DMS 273 (cell line): ENCODE data around the gene HSF2BP.
"Not testable (repeated sequence)": the region's sequence is repeated elsewhere in the genome, so short reads cannot be mapped to it uniquely, and the experiment has no call there.

Source experiments
- DNase-seq: peaks from one replicate; lab custom pipeline; 2025; ENCODE audit not compliant: unreplicated experiment; lab: John Stamatoyannopoulos, UW

The HSF2BP gene

DNA sequence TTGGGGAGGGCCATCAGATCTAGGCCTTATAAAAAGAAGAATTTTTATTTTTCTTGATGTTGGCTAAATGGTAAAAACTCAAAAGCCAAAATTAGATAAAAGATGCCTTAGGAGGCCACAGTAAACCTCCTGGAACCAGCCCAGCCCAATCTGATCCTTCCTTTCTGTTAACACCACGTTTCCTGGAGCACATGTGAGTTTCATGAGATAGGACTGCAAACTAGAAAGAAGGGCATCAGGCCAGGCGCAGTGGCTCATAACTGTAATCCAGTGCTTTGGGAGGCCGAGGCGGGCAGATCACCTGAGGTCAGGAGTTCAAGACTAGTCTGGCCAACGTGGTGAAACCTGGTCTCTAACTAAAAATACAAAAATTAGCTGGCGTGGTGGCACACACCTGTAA is 6.7 kb downstream of the HSF2BP start:
- no peak for DNase-seq

DNA sequence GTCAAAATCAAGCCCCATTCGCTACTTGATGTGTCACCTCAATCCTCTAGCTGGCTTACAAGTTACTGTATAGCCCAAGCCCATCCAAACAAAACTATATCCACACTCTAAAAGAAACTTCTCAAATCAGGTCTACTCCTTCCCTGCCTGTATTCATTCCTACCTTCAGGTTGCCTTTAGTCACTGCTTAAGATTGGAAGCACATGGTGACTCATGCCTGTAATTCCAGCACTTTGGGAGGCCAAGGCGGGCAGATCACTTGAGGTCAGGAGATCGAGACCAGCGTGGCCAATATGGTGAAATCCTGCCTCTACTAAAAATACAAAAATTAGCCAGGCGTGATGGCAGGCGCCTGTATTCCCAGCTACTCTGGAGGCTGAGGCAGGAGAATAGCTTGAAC is 7.4 kb downstream of the HSF2BP start:
- DNase-seq, result not testable (repeated sequence)

DNA sequence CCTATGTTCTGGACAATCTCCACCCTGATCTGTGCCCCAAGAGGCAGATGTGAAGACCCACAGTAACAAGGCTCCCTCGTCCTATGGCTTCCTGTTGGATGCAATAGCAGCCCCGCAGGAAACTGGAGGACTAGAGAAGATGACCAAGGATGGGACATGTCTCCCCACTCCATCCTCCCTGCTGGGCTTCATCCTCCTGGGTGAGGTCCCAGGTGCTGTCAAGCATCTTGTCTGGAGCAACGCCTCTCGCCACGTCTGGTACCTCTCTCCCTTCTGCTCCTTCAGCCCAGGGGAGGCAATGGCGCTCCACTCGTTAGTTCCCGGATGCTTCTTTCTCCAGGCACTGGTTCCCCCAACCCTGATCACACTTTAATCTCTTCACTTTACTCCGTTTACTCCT is 11.1 kb downstream of the HSF2BP start:
- no peak for DNase-seq

DNA sequence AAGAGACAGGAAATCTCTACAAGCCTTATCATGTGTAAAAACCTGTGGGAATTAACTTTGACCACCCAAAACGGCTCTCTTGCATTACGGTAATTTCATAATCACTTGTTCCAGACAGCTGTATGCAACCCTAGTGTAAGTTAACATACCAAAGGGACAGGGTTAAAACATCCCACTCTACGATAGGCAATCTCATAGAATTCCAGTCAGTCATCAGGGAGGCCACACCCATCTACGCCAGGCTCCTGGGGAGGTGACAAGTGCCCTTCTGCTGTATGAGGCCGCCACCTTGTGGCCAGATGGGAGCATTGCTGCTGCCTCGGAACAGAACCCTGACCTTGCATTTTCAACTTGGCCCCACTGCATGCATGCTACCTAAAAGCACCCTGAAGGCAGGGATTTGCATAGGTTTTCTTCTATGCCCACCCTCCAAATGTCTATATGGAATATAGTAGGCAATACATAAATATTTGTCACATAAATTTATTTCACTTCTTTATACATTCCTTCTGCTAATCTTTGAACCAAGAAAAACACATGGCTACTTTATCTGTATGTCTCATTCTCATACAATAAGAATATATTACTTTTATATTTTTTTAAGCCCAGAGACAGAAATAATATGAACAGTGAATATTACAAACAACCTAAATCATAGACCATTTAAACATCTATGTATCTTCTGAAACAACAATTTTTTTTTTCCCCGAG is 12.6 kb downstream of the HSF2BP start:
- peak; percentile 94 for DNase-seq

DNA sequence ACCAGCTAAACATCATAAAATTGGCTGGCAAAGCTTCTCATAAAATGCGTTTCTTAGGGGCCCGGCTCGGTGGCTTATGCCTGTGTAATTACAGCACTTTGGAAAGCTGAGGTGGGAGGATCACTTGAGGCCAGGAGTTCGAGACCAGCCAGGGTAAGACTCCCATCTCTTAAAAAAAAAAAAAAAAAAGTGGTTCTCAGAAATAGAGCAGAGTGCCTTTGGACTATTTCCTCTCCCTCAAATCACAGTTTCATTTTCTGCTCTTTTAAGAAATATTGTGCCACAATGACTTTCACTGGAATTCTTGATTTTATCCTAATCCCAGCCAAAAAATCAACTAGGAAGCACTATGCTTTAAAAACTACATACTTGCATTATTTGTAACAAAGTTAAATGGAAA is 13.3 kb downstream of the HSF2BP start:
- no peak for DNase-seq

DNA sequence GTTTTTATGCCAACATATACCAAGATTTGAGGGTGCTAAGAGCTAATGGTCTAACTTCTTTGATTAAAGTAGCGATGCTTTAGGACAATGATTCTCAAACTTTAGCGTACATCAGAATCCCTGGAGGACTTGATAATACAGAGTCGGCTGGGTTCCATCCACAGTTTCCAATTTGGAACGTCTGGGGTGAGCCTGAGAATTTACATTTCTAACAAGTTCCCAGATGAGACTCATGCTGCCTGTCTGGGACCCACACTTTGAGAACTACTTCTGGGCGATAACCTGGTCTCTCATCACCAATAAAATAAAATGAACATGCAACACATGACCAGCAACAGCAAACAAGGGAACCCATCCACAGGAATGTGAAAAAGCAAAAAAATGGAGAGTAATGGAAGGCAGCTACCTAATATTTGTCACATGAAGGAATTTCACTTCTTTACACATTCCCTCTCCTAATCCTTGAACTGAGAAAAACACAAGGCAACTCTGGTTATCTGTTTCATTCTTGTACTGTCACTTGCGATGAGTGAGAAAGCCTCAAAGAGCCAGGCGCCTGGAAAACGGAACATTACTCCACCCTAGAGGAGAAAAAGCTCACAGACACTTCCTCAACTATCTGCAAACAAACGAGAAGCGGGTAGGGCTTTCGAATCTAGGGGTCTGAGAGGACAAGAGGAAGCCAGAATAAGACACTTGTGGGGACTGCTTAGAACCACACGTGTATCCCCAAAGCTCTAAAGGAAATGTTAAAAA is 14.0 kb downstream of the HSF2BP start:
- peak; percentile 64 for DNase-seq

DNA sequence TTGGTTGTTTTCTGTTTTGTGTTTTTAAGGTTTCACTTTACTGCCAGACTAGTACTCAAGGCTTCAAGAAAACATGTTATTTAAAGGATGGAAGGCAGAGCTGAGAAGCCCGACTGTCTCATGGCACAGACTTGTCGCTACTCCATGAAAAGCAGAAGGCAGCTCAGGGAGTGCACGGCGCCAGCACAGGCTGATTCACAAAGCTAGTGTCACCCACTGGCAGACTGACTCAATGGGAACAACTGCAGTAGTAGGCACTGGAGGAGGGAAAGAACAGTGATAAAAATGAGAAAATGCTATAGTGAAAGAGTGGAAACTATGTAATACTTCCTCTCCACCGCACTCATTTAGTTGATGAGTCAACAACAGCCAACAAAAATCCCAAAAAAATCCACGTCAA is 14.7 kb downstream of the HSF2BP start:
- DNase-seq, result no peak

DNA sequence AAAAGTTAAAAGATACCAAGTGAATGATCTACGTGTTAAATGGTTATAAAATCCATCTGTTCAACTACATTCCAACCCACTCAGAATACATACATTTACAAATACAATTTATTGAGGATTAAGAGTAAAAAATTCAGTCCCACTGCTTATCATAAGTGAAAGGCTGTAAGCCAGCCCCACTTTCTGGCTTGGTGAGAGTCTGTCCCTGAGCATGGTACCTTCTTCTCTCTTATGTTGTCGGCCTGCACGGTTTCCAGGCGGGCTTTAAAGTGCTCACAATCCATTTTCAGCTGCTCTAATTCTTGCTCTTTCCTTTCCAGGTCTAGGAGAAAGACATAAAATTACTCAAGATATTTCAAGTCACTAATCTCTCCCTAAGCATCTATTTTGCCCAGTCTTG is 15.2 kb downstream of the HSF2BP start:
- no peak for DNase-seq

DNA sequence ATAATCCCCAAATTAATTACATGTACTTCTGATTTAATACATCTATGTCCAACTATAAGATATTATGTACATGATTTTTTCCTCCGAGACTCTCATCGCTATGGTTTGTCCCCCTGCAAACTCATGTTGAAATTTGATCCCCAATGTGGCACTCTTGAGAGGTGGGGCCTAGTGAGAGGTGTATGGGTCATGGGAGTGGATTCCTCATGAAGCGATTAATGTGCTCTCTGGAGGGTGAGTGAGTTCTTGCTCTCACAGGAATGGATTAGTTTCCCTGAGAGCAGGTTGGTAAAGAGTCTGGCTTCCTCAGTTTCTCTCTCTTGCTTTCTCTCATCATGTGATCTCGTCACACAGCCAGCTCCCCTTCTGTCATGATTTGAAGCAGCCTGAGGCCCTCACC is 16.1 kb downstream of the HSF2BP start:
- DNase-seq, result no peak

DNA sequence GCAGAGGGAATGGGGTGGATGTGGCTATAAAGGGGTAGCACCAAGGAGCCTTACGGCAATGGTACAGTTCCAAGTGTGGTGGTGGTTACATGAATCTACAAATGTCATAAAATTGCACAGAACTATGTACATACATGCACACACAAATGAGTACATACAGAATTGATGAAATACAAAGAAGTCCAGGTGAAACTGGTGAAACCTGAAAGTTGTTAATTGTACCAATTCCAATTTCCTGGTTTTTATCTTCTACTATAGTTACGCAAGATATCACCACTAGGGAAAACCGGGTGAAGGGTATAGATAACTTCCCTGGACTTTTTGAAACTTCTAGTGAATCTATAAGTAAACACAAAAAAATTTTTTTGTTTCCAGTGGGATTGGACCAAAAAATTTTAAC is 18.9 kb downstream of the HSF2BP start:
- no peak for DNase-seq

DNA sequence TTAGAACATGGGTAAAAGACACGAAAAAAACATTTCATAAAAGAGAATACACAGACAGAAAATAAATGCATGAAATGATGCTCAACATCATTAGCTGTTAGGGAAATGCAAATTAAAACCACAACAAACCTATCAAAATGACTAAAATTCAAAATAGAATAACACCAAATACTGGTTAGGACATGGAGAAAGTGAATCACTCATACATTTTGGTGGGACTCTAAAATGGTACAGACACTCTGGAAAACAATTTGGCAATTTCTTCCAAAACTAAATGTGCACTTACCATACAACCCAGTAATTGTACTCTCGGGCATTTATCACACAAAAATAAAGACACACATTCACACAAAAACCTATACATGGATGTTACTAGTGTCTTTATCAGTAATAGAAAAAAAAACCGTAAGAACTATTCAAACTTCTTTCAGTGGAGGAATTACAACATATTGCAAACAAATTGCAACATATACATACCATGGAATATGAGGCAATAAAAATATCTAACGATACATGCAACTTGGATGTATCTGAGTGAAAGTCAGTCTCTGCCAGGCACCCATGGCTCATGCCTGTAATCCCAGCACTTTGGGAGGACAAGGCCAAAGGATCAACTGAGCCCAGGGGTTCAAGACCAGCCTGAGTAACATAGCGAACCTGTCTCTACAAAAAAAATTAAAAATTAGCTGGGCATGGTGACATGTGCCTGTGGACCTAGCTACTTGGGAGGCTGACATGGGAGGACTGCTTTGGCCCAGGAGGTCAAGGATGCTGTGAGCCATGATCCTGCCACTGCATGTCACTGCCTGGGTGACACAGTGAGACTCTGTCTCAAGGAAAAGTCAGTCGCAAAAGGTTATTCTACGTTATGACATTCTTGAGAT is 19.6 kb downstream of the HSF2BP start:
- no peak for DNase-seq

DNA sequence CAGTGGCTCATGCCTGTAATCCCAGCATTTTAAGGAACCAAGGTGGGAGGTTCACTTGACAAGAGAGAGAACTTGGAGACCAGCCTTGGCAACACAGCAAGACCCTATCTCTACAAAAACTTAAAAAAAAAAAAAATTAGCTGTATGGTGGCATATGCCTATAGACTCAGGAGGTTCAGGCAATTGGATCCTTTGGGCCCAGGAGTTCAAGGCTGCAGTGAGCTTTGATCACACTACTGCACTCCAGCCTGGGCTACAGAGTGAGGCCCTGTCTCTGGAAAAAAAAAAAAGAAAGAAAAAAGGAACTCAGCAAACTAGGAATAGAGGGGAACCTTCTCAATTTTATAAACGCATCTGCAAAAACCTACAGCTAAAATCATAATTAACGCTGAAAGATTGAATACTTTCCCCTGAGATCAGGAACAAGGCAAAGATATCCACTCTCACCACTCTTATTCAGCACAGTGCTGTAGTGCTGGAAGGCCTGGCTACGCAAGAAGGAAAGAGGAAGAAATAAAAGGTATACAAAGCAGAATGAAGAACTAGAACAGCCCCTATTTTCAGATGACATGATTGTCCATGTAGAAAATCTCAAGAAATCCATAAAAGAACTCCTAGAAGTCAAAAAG is 21.6 kb downstream of the HSF2BP start:
- DNase-seq, result no peak

DNA sequence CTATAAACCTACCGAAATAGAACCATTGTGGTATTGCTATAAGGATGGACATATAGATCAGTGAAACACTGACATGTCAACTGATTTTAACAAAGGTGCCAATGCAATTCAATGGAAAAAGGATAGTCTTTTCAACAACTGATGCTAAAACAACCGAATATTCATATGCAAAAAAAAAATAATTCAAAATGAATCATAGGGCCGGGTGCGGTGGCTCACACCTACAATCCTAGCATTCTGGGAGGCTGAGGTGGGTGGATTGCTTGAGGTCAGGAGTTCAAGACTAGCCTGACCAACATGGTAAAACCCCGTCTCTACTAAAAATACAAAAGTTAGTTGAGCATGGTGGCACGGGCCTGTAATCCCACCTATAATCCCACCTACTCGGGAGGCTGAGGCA is 23.9 kb downstream of the HSF2BP start:
- DNase-seq, result no peak

DNA sequence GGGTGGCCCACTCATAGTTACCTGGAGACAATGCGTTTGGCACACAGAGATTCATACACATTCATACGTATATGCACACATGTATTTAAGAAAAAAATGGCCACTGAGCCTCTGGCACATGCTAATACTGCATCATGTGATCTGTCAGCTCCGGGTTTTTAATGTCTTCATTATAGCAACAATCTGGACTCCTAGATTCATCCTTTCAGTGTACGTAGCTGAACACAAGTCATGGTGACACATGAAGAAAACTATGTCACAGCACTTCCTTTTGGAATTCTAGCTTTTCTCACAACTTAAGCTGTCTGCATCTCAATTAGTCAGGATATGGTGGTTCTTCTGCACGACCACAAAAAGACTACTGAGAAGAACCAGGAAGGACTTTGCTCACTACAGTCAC is 24.7 kb downstream of the HSF2BP start:
- DNase-seq, result no peak

DNA sequence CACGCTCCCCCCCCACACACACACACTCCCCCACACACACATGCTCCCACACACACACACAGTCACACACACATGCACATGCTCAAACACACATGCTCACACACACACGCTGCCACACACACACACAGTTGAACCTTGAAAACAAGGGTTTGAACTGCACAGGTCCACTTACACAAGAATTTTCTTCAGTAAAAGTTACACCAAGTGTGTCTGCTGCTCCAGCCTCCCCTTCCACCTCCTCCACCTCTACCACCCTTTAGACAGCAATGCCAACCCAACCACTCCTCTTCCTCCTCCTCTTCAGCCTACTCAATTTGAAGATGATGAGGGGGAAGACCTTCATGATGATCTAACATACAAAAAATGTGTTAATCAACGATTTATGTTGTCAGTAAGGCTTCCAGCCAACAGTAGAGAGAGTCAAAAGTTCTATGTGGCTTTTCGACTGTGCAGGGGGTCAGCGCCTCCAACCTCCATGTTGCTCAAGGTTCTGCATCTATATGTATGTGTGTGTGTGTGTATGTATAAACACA is 26.8 kb downstream of the HSF2BP start:
- no peak for DNase-seq

DNA sequence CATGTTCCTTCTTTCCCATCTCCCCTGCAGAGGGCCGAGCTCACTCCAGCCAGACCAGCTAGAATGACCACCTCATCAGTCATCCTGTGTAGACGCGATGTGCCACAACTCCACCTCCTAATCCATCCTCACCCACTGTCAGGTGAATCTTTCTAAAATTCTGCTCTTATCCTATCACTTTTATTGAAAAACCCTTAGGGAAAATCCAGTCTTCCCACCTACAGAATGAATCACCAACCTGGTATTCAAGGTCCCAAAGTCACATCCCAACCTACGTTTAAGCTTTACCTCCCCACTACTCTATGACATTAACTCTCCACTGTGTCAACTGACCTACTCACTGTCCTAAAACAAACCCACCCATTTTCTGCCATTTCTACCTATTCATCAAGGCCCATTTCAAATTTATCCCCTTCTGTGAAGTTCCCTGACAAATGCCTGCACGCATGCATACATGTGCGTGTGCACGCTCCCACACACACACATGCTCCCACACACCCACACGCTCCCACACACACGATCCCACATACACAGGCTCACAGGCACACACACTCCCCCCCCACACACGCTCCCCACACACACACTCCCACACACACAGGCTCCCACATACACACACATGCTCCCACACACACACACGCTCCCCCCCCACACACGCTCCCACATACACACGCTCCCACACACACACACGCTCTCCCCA is 27.7 kb downstream of the HSF2BP start:
- no peak for DNase-seq

DNA sequence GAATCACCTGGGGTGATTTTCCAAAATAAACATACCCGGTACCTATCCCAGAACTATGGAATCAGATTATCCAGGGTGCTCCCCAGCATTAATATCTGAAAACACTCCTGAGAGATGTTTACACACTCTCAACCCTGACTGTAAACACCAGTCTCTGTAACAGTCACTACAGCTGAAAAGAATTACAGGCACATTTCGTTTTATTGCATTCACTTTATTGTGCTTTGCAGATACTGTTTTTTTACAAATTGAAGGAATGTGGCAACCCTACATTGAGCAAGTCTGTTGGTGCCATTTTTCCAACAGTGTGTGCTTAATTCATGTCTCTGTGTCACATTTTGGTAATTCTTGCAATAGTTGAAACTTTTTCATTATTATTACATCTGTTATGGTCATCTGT is 31.8 kb downstream of the HSF2BP start:
- DNase-seq, result no peak

DNA sequence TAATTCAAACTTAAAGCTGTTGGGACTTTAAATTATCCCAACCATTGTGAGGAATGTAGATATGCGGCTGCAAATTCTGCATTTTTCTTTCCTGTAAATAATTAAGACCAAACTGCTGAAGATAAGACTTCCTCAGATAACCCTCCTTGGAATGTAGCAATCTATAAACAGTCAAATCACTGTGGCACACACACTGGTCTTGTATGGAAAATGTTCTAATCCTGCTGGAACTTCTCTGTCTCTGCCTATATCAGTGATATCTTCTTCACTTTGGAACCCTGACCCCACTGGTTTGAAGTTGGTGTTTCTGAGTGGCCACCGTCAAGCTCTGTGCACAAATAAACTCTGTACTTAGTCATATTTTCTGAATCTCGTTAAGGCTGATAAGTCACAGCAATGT is 32.9 kb downstream of the HSF2BP start:
- no peak for DNase-seq

DNA sequence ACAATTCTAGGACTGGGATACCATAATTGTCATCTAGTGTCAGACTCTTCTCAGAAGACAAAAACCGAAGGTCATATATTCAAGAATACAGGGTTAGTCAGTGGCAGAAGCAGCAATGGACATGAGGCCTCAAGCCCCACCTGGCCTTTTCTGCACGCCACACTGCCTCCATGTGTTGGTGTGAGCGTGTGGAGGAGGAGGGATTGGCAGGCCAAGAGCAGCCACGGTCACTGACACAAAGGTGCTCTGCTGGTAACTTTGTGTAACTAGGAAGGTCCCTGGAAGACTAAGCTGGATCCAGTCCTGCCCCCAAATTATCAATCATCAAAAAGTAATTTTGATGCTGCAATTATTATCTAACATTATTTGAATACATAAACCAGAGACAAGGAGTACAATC is 34.9 kb downstream of the HSF2BP start:
- DNase-seq, result no peak

DNA sequence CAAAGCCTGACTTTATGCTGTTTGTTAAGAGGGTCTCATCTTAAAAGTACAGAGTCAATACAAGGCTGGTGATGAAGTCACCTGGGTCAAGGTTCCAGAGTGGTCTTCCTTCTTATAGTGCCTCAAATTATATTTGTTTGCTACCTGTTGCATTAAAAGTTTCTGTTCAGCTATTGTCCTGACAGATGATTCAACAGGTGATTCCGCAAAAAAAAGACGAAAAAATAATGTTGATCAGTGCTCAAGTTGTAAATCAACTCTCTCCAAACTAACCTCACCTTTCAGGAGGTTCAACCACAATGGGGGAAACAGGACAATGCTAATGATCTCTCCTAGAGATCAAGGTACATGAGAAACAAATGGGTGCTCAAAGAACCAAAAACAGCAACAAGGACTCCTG is 35.7 kb downstream of the HSF2BP start:
- no peak for DNase-seq

DNA sequence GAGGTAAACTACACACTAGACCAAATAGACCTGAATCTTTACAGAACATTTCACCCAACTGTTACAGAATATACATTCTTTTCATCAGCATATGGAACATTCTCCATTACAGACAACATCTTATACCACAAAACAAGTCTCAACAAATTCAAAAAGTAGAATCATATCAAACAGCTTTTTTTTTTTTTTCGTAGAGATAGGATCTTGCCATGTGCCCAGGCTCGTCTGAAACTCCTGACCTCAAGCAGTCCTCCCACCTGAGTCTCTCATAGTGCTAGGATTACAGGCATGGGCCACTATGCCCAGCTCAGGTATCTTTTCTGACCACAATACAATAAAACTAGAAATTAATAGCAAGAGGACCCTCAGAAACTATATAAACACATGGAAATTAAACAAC is 36.5 kb downstream of the HSF2BP start:
- no peak for DNase-seq
